IMR-90 (cell line): ENCODE measurements around the gene ETS1. TPM values are rescaled to one million over a fixed set of nuclear protein-coding genes. Genes with fewer than 3 reads are reported as not detected.

Experiments used
- ATAC-seq: fragments of 200-7000 bp; cut with Tn5 transposase; 2 replicates; pipeline ENCODE4 v1.9.1; 2020; ENCODE audit warnings: low read depth, mild to moderate bottlenecking, moderate library complexity
- BruUV-seq: library from RNA; stranded (reverse); fragments of 400-500 nt; replicated peaks from 2 replicates; lab custom pipeline; 2021; lab: Mats Ljungman, UMichigan
- CTCF ChIA-PET: fragments of 300-600 bp; formaldehyde crosslinking; extraction: SDS; loops from one replicate; lab custom pipeline; 2021; ENCODE audit warnings: antibody characterized with exemption; lab: Yijun Ruan, JAX
- POLR2A ChIA-PET: fragments of 300-600 bp; sonication (Branson Sonifier 250); formaldehyde crosslinking; loops from one replicate; lab custom pipeline; 2022; ENCODE audit warnings: antibody characterized with exemption; ENCODE audit not compliant: unreplicated experiment; lab: Charles Lee
- DNase-seq: peaks from one replicate; pipeline ENCODE4 v3.0.0; 2013
- H2AFZ ChIP-seq: replicated peaks from 2 replicates; pipeline ENCODE3; 2013; ENCODE audit warnings: low read length, mild to moderate bottlenecking; ENCODE audit not compliant: poor library complexity
- H2AK5ac ChIP-seq: 2 replicates; pipeline ENCODE4 v1.6.1; 2013; ENCODE audit warnings: low read depth, low read length, inconsistent platforms
- H2AK9ac ChIP-seq: replicated peaks from 2 replicates; pipeline ENCODE3; 2013; ENCODE audit warnings: mild to moderate bottlenecking, low read depth, low read length, moderate library complexity; ENCODE audit not compliant: poor library complexity
- H2BK120ac ChIP-seq: 2 replicates; pipeline ENCODE4 v1.6.1; 2013; ENCODE audit warnings: low read depth, low read length, inconsistent platforms
- H2BK15ac ChIP-seq: 3 replicates; pipeline ENCODE4 v1.6.1; 2013; ENCODE audit warnings: low read depth, low read length, inconsistent platforms
- H2BK20ac ChIP-seq: 2 replicates; pipeline ENCODE4 v1.6.1; 2013; ENCODE audit warnings: low read depth, mild to moderate bottlenecking, inconsistent platforms, low read length, moderate library complexity
- H2BK5ac ChIP-seq: 2 replicates; pipeline ENCODE4 v1.6.1; 2013; ENCODE audit warnings: mild to moderate bottlenecking, low read depth, low read length, inconsistent platforms; ENCODE audit not compliant: poor library complexity, severe bottlenecking
- H3K14ac ChIP-seq: replicated peaks from 2 replicates; pipeline ENCODE4 v1.6.1; 2013; ENCODE audit warnings: low read depth, low read length, inconsistent platforms
- H3K18ac ChIP-seq: 2 replicates; pipeline ENCODE4 v1.6.1; 2013; ENCODE audit warnings: low read depth, low read length, control low read depth
- H3K23ac ChIP-seq: 2 replicates; pipeline ENCODE4 v1.6.1; 2013; ENCODE audit warnings: low read depth, low read length, inconsistent platforms
- H3K27ac ChIP-seq: 2 replicates; pipeline ENCODE4 v1.5.1; 2013; ENCODE audit warnings: mild to moderate bottlenecking, control low read depth, low read length; ENCODE audit not compliant: insufficient read depth
- H3K27me3 ChIP-seq: 2 replicates; pipeline ENCODE4 v1.6.1; 2013; ENCODE audit warnings: low read length; ENCODE audit not compliant: control insufficient read depth, insufficient read depth
- H3K36me3 ChIP-seq: 2 replicates; pipeline ENCODE4 v1.6.1; 2013; ENCODE audit warnings: low read length, mixed read lengths; ENCODE audit not compliant: control insufficient read depth, insufficient read depth
- H3K4ac ChIP-seq: 2 replicates; pipeline ENCODE4 v1.6.1; 2013; ENCODE audit warnings: low read depth, low read length, inconsistent platforms
- H3K4me1 ChIP-seq: 2 replicates; pipeline ENCODE4 v1.6.1; 2013; ENCODE audit warnings: low read length, mixed read lengths; ENCODE audit not compliant: control insufficient read depth, insufficient read depth
- H3K4me2 ChIP-seq: 2 replicates; pipeline ENCODE4 v1.6.1; 2013; ENCODE audit warnings: low read depth, mild to moderate bottlenecking, control low read depth, low read length, moderate library complexity
- H3K4me3 ChIP-seq: 2 replicates; pipeline ENCODE4 v1.5.1; 2013; ENCODE audit warnings: low read depth, mild to moderate bottlenecking, control low read depth, low read length, moderate library complexity; ENCODE audit not compliant: insufficient read depth
- H3K56ac ChIP-seq: 2 replicates; pipeline ENCODE4 v1.6.1; 2013; ENCODE audit warnings: low read length, inconsistent platforms; ENCODE audit not compliant: insufficient read depth; ENCODE audit errors: extremely low read depth
- H3K79me1 ChIP-seq, 2 experiments: 2 replicates each; pipeline ENCODE4 v1.6.1; 2013; ENCODE audit warnings: low read length in 2 of 2, inconsistent platforms in 1 of 2, low read depth in 1 of 2
- H3K9ac ChIP-seq: 2 replicates; pipeline ENCODE4 v1.6.1; 2013; ENCODE audit warnings: low read depth, low read length, control low read depth
- H3K9me1 ChIP-seq: 2 replicates; pipeline ENCODE4 v1.6.1; 2013; ENCODE audit warnings: low read length, inconsistent platforms; ENCODE audit not compliant: insufficient read depth
- H3K9me3 ChIP-seq: 2 replicates; pipeline ENCODE4 v1.6.1; 2013; ENCODE audit warnings: low read length; ENCODE audit not compliant: control insufficient read depth, insufficient read depth
- H4K20me1 ChIP-seq: 2 replicates; pipeline ENCODE4 v1.6.1; 2013; ENCODE audit warnings: low read length, inconsistent platforms; ENCODE audit not compliant: insufficient read depth
- H4K5ac ChIP-seq: 2 replicates; pipeline ENCODE4 v1.6.1; 2013; ENCODE audit warnings: mild to moderate bottlenecking, low read depth, low read length, control low read depth
- H4K8ac ChIP-seq, 2 experiments: 2 replicates each; pipeline ENCODE4 v1.6.1; 2013; ENCODE audit warnings: low read depth in 2 of 2, low read length in 2 of 2, control low read depth in 1 of 2, inconsistent platforms in 1 of 2
- H4K91ac ChIP-seq: 2 replicates; pipeline ENCODE4 v1.6.1; 2013; ENCODE audit warnings: low read depth, low read length, inconsistent platforms; ENCODE audit not compliant: insufficient read depth
- BHLHE40 ChIP-seq: fragments of 150-350 bp; IDR thresholded peaks from 2 replicates; pipeline ENCODE4 v1.6.1; 2016; ENCODE audit warnings: mild to moderate bottlenecking, low read depth, low read length
- CEBPB ChIP-seq: IDR thresholded peaks from 2 replicates; pipeline ENCODE4 v1.6.1; 2012; ENCODE audit warnings: low read depth, low read length, improper control_type of control experiment
- ELK1 ChIP-seq: fragments of 150-350 bp; IDR thresholded peaks from 2 replicates; pipeline ENCODE4 v1.6.1; 2016; ENCODE audit warnings: low read depth, mild to moderate bottlenecking, low read length, moderate library complexity, borderline replicate concordance
- FOS ChIP-seq: fragments of 150-350 bp; IDR thresholded peaks from 2 replicates; pipeline ENCODE4 v1.6.1; 2016; ENCODE audit warnings: low read depth, low read length
- MAFK ChIP-seq: IDR thresholded peaks from 2 replicates; pipeline ENCODE4 v1.6.1; 2012; ENCODE audit warnings: low read depth, low read length, improper control_type of control experiment
- MXI1 ChIP-seq: IDR thresholded peaks from 2 replicates; pipeline ENCODE4 v1.6.1; 2012; ENCODE audit warnings: low read depth, mild to moderate bottlenecking, low read length, moderate library complexity, borderline replicate concordance
- NFE2L2 ChIP-seq: fragments of 150-350 bp; IDR thresholded peaks from 2 replicates; pipeline ENCODE4 v1.6.1; 2016; ENCODE audit warnings: low read depth, mild to moderate bottlenecking, low read length
- POLR2A ChIP-seq: IDR thresholded peaks from 2 replicates; pipeline ENCODE4 v1.6.1; 2012; ENCODE audit warnings: mild to moderate bottlenecking, low read depth, low read length
- RAD21 ChIP-seq: IDR thresholded peaks from 2 replicates; pipeline ENCODE4 v1.6.1; 2012; ENCODE audit warnings: low read length, improper control_type of control experiment
- RCOR1 ChIP-seq: IDR thresholded peaks from 2 replicates; pipeline ENCODE4 v1.6.1; 2012; ENCODE audit warnings: mild to moderate bottlenecking, low read length, improper control_type of control experiment; ENCODE audit not compliant: insufficient replicate concordance
- RFX5 ChIP-seq: IDR thresholded peaks from 2 replicates; pipeline ENCODE4 v1.8.0; 2012; ENCODE audit warnings: low read depth, mild to moderate bottlenecking, low read length, moderate library complexity
- USF2 ChIP-seq: fragments of 150-350 bp; IDR thresholded peaks from 2 replicates; pipeline ENCODE4 v1.6.1; 2017; ENCODE audit warnings: mild to moderate bottlenecking, antibody characterized with exemption, low read length, low read depth
- WGBS, 2 experiments: methylation state at CpG; one replicate each; pipeline versions ENCODE4 v1.1.5 to v1.1.7; 2013; ENCODE audit warnings: missing lambda C conversion rate in 2 of 2; ENCODE audit not compliant: insufficient read length in 1 of 2; ENCODE audit errors: extremely low coverage in 2 of 2; 5-methylcytosine and 5-hydroxymethylcytosine counted together
- dilution Hi-C: fragments of 300-500 bp; cut with HindIII; formaldehyde crosslinking; loops from one replicate; pipeline ENCODE4 v1.14.3; 2018; ENCODE audit warnings: low sequenced_read_pairs; ENCODE audit not compliant: unreplicated experiment
- in situ Hi-C: fragments of 300-500 bp; cut with MboI; formaldehyde crosslinking; loops from 3 replicates; pipeline ENCODE4 v1.14.3; 2019; ENCODE audit warnings: low sequenced_read_pairs, inconsistent platforms, mixed read lengths
- intact Hi-C: fragments of 100-400 bp; cut with micrococcal nuclease; formaldehyde crosslinking; loops from 2 replicates; pipeline ENCODE4 v1.10.0; 2022
- polyA plus RNA-seq, 3 experiments: library from polyadenylated mRNA; depleted of rRNA; stranded (reverse); fragments of >200 nt; gene quantifications; 2 replicates each; pipeline ENCODE4 v1.2.3, GENCODE V29; 2012; ENCODE audit warnings: low replicate concordance in 1 of 3
- total RNA-seq: library from RNA; depleted of rRNA; stranded (reverse); fragments of >200 nt; gene quantifications from 2 replicates; pipeline ENCODE4 v1.2.3, GENCODE V29; 2012

The ETS1 gene
- total and polyA plus RNA-seq, 2 of the 4 experiments (the other 2 are of a cell fraction): 41.2 to 56.3 TPM

GRCh38 chr11:128488471-128488870, 98.9 kb downstream of the ETS1 start:
- no peaks in the 10 kb centered on the region for H3K27me3 ChIP-seq
- H3K4me3 ChIP-seq: no peak overlapping the region
- peak overlapping the region; percentile 75; the same call in 1 of the 2 replicates for H2BK20ac ChIP-seq
- H3K4ac ChIP-seq: peak overlapping the region; percentile 93
- H2BK5ac ChIP-seq: peak overlapping the region; percentile 81
- H4K20me1 ChIP-seq: peaks cover 48% of the 10 kb centered on the region
- H3K79me1 ChIP-seq: peaks cover 46 to 89% of the 10 kb centered on the region in 2 experiments
- in situ Hi-C loops (no loop called here), dilution Hi-C loops (no loop called here), intact Hi-C loops (no loop called here)
- H3K18ac ChIP-seq: peak overlapping the region; percentile 83
- peak overlapping the region; percentile 81; the same call in 1 of the 2 replicates for H3K14ac ChIP-seq
- no CpG with 5 or more reads among the region's 5 CpGs for WGBS, 2 experiments
- DNase-seq: peak; percentile 98
- peak overlapping the region; percentile 65 for H3K4me2 ChIP-seq
- peaks cover 19% of the 10 kb centered on the region for H3K4me1 ChIP-seq
- H3K23ac ChIP-seq: peak overlapping the region; percentile 62; the same call in 1 of the 2 replicates
- H3K9ac ChIP-seq: no peak overlapping the region
- peak overlapping the region; percentile 48; the same call in 1 of the 2 replicates for H4K5ac ChIP-seq
- peaks cover 35% of the 10 kb centered on the region for H3K36me3 ChIP-seq
- H3K9me3 ChIP-seq: no peaks in the 10 kb centered on the region
- no peak overlapping the region for H2AFZ ChIP-seq
- no peak overlapping the region for H2AK9ac ChIP-seq
- ATAC-seq: peak; percentile 85
- H4K91ac ChIP-seq: 0 out of 2 replicates have a peak overlapping the region, but pooled peaks have one; percentile 26
- H3K27ac ChIP-seq: peak overlapping the region; percentile 83
- peak overlapping the region; percentile 36; the same call in 1 of the 3 replicates for H2BK15ac ChIP-seq
- H3K56ac ChIP-seq: no peak overlapping the region
- TF ChIP-seq BHLHE40: peak; percentile 36; the same call in 1 of the 2 replicates
- peak; percentile 19; the same call in 1 of the 2 replicates for TF ChIP-seq RAD21
- TF ChIP-seq RCOR1: no peak
- no peak for TF ChIP-seq ELK1
- no peak for TF ChIP-seq USF2
- TF ChIP-seq RFX5: no peak
- TF ChIP-seq NFE2L2: peak; percentile 54; the same call in 1 of the 2 replicates
- peak; percentile 92 for TF ChIP-seq FOS
- no peak for TF ChIP-seq POLR2A
- TF ChIP-seq CEBPB: peak; percentile 99
- no peak for TF ChIP-seq MXI1
- TF ChIP-seq MAFK: no peak
- H2BK120ac ChIP-seq: peak overlapping the region; percentile 80
- BruUV-seq: no TSS peak
- peak overlapping the region in 1 of 2 experiments; percentile 65; a peak in 2 of 4 replicates for H4K8ac ChIP-seq
- CTCF ChIA-PET: interaction anchor here (1.0 kb wide), 1 partner anchor 30 kb away, joined by 4 read pairs; no protein-coding TSS in a partner anchor
- peaks cover 37% of the 10 kb centered on the region for H3K9me1 ChIP-seq
- peak overlapping the region; percentile 89 for H2AK5ac ChIP-seq
- POLR2A ChIA-PET: interaction anchor here (0.6 kb wide), 1 partner anchor 217 kb away, joined by 3 read pairs; no protein-coding TSS in a partner anchor
